ENCODE measurements around the gene ZNF516.

Gene ZNF516

GRCh38 chr18:76404345-76404831, 90.7 kb downstream of the ZNF516 start:
- ATAC-seq: no peak
- TF ChIP-seq GLIS3 (CRISPR knock-in tag; IDR thresholded peaks at IDR 0.05) (no peak), ZC3H10 (CRISPR knock-in tag; IDR thresholded peaks at IDR 0.05) (no peak), ZNF8 (CRISPR knock-in tag; IDR thresholded peaks at IDR 0.05) (no peak), OSR1 (CRISPR knock-in tag; IDR thresholded peaks at IDR 0.05) (no peak)

- ATAC-seq: no peak
These were observed 92.7 kb downstream of the ZNF516 start for GRCh38 chr18:76402026-76402990.

GRCh38 chr18:76401498-76401897, 93.5 kb downstream of the ZNF516 start:
- no peak for ATAC-seq
- TF ChIP-seq OSR1 (CRISPR knock-in tag; IDR thresholded peaks at IDR 0.05): no peak
- TF ChIP-seq BACH2 (CRISPR knock-in tag; IDR thresholded peaks at IDR 0.05; ENCODE audit: borderline replicate concordance): no peak
- no peak for TF ChIP-seq TCF4 (CRISPR knock-in tag; IDR thresholded peaks at IDR 0.05; ENCODE audit: borderline replicate concordance)
- TF ChIP-seq PATZ1 (CRISPR knock-in tag; IDR thresholded peaks at IDR 0.05; ENCODE audit: borderline replicate concordance): no peak
- TF ChIP-seq ZNF8 (CRISPR knock-in tag; IDR thresholded peaks at IDR 0.05): no peak
- TF ChIP-seq SNAI2 (CRISPR knock-in tag; IDR thresholded peaks at IDR 0.05): no peak
- TF ChIP-seq ESRRG (CRISPR knock-in tag; IDR thresholded peaks at IDR 0.05): no peak
- TF ChIP-seq CSDC2 (CRISPR knock-in tag; IDR thresholded peaks at IDR 0.05): no peak
- TF ChIP-seq ARNTL (CRISPR knock-in tag; IDR thresholded peaks at IDR 0.05; ENCODE audit: borderline replicate concordance, low read depth): no peak
- TF ChIP-seq RARB (CRISPR knock-in tag; IDR thresholded peaks at IDR 0.05): no peak
- no peak for TF ChIP-seq CREB5 (CRISPR knock-in tag; IDR thresholded peaks at IDR 0.05; ENCODE audit: low read depth)
- no peak for TF ChIP-seq ZFP30 (CRISPR knock-in tag; IDR thresholded peaks at IDR 0.05)
- no peak for TF ChIP-seq ZFP3 (CRISPR knock-in tag; IDR thresholded peaks at IDR 0.05)

More at GRCh38 chr18:76402026-76402990, 92.7 kb downstream of the ZNF516 start:
- TF ChIP-seq ZNF8 (CRISPR knock-in tag; IDR thresholded peaks at IDR 0.05) (no peak), TOX (CRISPR knock-in tag; IDR thresholded peaks at IDR 0.05; ENCODE audit: borderline replicate concordance) (no peak), ZNF565 (CRISPR knock-in tag; conservative IDR thresholded peaks at IDR 0.05; ENCODE audit: low read depth) (no peak), TCF4 (CRISPR knock-in tag; IDR thresholded peaks at IDR 0.05; ENCODE audit: borderline replicate concordance) (no peak), ZNF70 (CRISPR knock-in tag; IDR thresholded peaks at IDR 0.05) (no peak), PATZ1 (CRISPR knock-in tag; IDR thresholded peaks at IDR 0.05; ENCODE audit: borderline replicate concordance) (no peak), TSHZ2 (CRISPR knock-in tag; IDR thresholded peaks at IDR 0.05) (no peak), CSDC2 (CRISPR knock-in tag; IDR thresholded peaks at IDR 0.05) (no peak), GLIS3 (CRISPR knock-in tag; IDR thresholded peaks at IDR 0.05) (no peak), ESRRG (CRISPR knock-in tag; IDR thresholded peaks at IDR 0.05) (no peak), ARNTL (CRISPR knock-in tag; IDR thresholded peaks at IDR 0.05; ENCODE audit: borderline replicate concordance, low read depth) (no peak), ISL1 (CRISPR knock-in tag; IDR thresholded peaks at IDR 0.05) (no peak), CSRNP3 (CRISPR knock-in tag; IDR thresholded peaks at IDR 0.05) (no peak), ZFP30 (CRISPR knock-in tag; IDR thresholded peaks at IDR 0.05) (no peak)
